Inferior parietal cortex (tissue), 1 donor: ENCODE measurements around the gene TTC19.

Source experiments
- DNase-seq: peaks from one replicate; pipeline ENCODE4 v3.0.0-alpha.2; 2016; ENCODE audit errors: extremely low spot score

The TTC19 gene

GRCh38 chr17:15999141-15999973 lies at the start of gene TTC19, which contains the start of gene ZSWIM7:
TTC19 (plus strand) TSS chr17:15999824; CDS start chr17:15999849, 25 bp downstream.
ZSWIM7 (minus strand) TSS chr17:15999704; CDS start chr17:15999594, 110 bp downstream.
- DNase-seq: peak; percentile 95

- DNase-seq: no peak
Observed at GRCh38 chr17:15951368-15952047, 48.1 kb upstream of the TTC19 start.

- DNase-seq: no peak
Observed at GRCh38 chr17:15952048-15952532, 47.5 kb upstream of the TTC19 start.

GRCh38 chr17:15952916-15953790 lies 46.5 kb upstream of the TTC19 start:
- no peak for DNase-seq

- no peak for DNase-seq
Observed at GRCh38 chr17:15954222-15954621, 45.4 kb upstream of the TTC19 start.

GRCh38 chr17:15955793-15956541 lies 43.7 kb upstream of the TTC19 start:
- no peak for DNase-seq

GRCh38 chr17:15957206-15957605 lies 42.4 kb upstream of the TTC19 start:
- no peak for DNase-seq

- DNase-seq: no peak
Observed at GRCh38 chr17:15957608-15958307, 41.9 kb upstream of the TTC19 start.

- DNase-seq: no peak
Observed at GRCh38 chr17:15958484-15958854, 41.2 kb upstream of the TTC19 start.

- no peak for DNase-seq
Observed at GRCh38 chr17:15963670-15964110, 35.9 kb upstream of the TTC19 start.

GRCh38 chr17:15965528-15965927 lies 34.1 kb upstream of the TTC19 start:
- DNase-seq: no peak

GRCh38 chr17:15966183-15966878 lies 33.3 kb upstream of the TTC19 start:
- no peak for DNase-seq

- DNase-seq: no peak
Observed at GRCh38 chr17:15966879-15967248, 32.8 kb upstream of the TTC19 start.

GRCh38 chr17:15967706-15968399 lies 31.8 kb upstream of the TTC19 start:
- no peak for DNase-seq

- no peak for DNase-seq
Observed at GRCh38 chr17:15969463-15969862, 30.2 kb upstream of the TTC19 start.

- no peak for DNase-seq
Observed at GRCh38 chr17:15970500-15970899, 29.1 kb upstream of the TTC19 start.

GRCh38 chr17:15971098-15971678 lies 28.4 kb upstream of the TTC19 start:
- no peak for DNase-seq

GRCh38 chr17:15971882-15972281 lies 27.7 kb upstream of the TTC19 start:
- DNase-seq: no peak

- DNase-seq: no peak
Observed at GRCh38 chr17:15972497-15972951, 27.1 kb upstream of the TTC19 start.
